Central memory CD8-positive, alpha-beta T cell (primary cell): ENCODE data around the gene KMT5B.

Source experiments
- ATAC-seq: fragments of 150-1000 bp; cut with Tn5 transposase; replicated peaks from 2 replicates; pipeline ENCODE4 v1.10.0; 2022; ENCODE audit warnings: mild to moderate bottlenecking, moderate FRiP score, moderate number of reproducible peaks; ENCODE audit not compliant: poor library complexity, severe bottlenecking; ENCODE audit errors: extremely low read depth
- DNase-seq, 2 donors: peaks; one replicate each; pipeline ENCODE4 v3.0.0; 2021; ENCODE audit warnings: low spot score in 2 of 2
- H3K27ac Mint-ChIP-seq: one replicate; pipeline ENCODE4 v1.8.0; 2022; ENCODE audit warnings: low read depth, mild to moderate bottlenecking, moderate library complexity, mixed read lengths
- H3K27me3 Mint-ChIP-seq: one replicate; pipeline ENCODE4 v1.8.0; 2022; ENCODE audit warnings: mixed read lengths
- H3K36me3 Mint-ChIP-seq: one replicate; pipeline ENCODE4 v1.8.0; 2022; ENCODE audit warnings: mild to moderate bottlenecking, moderate library complexity, mixed read lengths; ENCODE audit not compliant: insufficient read depth
- H3K4me1 Mint-ChIP-seq: one replicate; pipeline ENCODE4 v1.8.0; 2022; ENCODE audit warnings: mixed read lengths
- H3K4me3 Mint-ChIP-seq: one replicate; pipeline ENCODE4 v1.8.0; 2022; ENCODE audit warnings: mild to moderate bottlenecking, moderate library complexity, mixed read lengths
- H3K9me3 Mint-ChIP-seq: one replicate; pipeline ENCODE4 v1.8.0; 2022; ENCODE audit warnings: mixed read lengths

KMT5B gene

GRCh38 chr11:68115285-68115684, 97.8 kb downstream of the KMT5B start:
- H3K36me3 Mint-ChIP-seq, result peaks cover 2% of the 10 kb centered on the region
- no peak overlapping the region for H3K4me3 Mint-ChIP-seq
- H3K27me3 Mint-ChIP-seq, result no peaks in the 10 kb centered on the region
- H3K27ac Mint-ChIP-seq, result no peak overlapping the region
- H3K4me1 Mint-ChIP-seq, result peaks cover 3% of the 10 kb centered on the region
- DNase-seq, result no peak
- H3K9me3 Mint-ChIP-seq, result no peaks in the 10 kb centered on the region
- ATAC-seq, result no peak

GRCh38 chr11:68113986-68114385, 99.1 kb downstream of the KMT5B start:
- Mint-ChIP-seq H3K9me3 (no peaks in the 10 kb centered on the region), H3K4me1 (no peaks in the 10 kb centered on the region), H3K27me3 (no peaks in the 10 kb centered on the region), H3K4me3 (no peak overlapping the region), H3K27ac (no peak overlapping the region), H3K36me3 (peaks cover 2% of the 10 kb centered on the region)
- DNase-seq, result no peak
- ATAC-seq, result no peak

- Mint-ChIP-seq H3K9me3 (no peaks in the 10 kb centered on the region), H3K4me3 (no peak overlapping the region), H3K36me3 (no peaks in the 10 kb centered on the region), H3K27me3 (no peaks in the 10 kb centered on the region), H3K4me1 (no peaks in the 10 kb centered on the region), H3K27ac (no peak overlapping the region)
- DNase-seq (no peak), ATAC-seq (no peak)
Measured at GRCh38 chr11:68107689-68108088, 105.4 kb downstream of the KMT5B start.

- H3K36me3 Mint-ChIP-seq, result no peaks in the 10 kb centered on the region
- H3K27ac Mint-ChIP-seq, result no peak overlapping the region
- ATAC-seq (no peak), DNase-seq (no peak)
- no peak overlapping the region for H3K4me3 Mint-ChIP-seq
- no peaks in the 10 kb centered on the region for H3K9me3 Mint-ChIP-seq
- no peaks in the 10 kb centered on the region for H3K4me1 Mint-ChIP-seq
- H3K27me3 Mint-ChIP-seq, result no peaks in the 10 kb centered on the region
Measured at GRCh38 chr11:68106165-68106940, 106.7 kb downstream of the KMT5B start.
